ENCODE results near the gene INPP5K.

DNA sequence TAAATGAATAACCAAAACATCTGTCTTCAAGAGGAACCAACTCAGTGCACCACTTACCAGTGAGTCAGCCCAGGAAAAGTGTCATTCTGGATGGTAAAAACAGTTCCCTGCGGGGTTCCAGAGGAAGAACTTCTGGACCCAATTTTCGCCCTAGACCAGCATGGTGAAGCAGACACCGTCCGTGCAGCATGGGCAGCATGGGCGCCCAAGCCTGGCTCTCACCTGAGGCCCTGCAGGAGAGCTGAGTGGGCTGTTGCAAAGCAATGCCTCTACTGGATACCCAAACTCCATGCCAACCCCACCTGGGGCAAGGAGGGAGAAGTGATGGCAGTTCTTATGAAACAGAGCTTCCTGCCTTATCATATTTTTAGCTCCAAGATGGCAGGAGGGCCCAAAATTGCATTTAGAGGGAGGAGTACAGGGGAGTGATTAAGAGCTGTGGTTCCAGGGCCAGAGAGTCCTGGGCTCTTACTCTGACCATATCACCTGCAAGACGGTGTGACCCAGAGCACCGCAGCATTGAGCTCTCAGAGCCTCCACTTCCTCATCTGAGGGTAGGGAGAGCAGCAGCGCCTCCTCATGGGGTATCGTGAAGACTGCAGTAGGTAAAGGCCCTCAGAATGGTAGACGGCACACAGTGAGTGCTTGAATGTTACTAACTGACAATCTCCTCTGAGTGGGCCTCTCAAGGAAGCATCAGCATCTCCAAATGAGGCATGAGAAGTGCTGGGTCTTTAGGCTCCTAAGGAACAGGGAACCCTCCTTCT lies 16.6 kb upstream of the INPP5K start:
- TF ChIP-seq, protein P1, sequence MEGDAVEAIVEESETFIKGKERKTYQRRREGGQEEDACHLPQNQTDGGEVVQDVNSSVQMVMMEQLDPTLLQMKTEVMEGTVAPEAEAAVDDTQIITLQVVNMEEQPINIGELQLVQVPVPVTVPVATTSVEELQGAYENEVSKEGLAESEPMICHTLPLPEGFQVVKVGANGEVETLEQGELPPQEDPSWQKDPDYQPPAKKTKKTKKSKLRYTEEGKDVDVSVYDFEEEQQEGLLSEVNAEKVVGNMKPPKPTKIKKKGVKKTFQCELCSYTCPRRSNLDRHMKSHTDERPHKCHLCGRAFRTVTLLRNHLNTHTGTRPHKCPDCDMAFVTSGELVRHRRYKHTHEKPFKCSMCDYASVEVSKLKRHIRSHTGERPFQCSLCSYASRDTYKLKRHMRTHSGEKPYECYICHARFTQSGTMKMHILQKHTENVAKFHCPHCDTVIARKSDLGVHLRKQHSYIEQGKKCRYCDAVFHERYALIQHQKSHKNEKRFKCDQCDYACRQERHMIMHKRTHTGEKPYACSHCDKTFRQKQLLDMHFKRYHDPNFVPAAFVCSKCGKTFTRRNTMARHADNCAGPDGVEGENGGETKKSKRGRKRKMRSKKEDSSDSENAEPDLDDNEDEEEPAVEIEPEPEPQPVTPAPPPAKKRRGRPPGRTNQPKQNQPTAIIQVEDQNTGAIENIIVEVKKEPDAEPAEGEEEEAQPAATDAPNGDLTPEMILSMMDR (IDR thresholded peaks at IDR 0.05; ENCODE audit: low read length): peak; percentile 26
- TF ChIP-seq EZH2 (optimal IDR thresholded peaks at IDR 0.05; ENCODE audit: low read depth, low read length): no peak

All from MM.1S (cell line).